SK-N-SH (cell line): Measurements from ENCODE around the gene SHCBP1. TPM values are rescaled to one million over a fixed set of nuclear protein-coding genes. Genes with fewer than 3 reads are reported as not detected.
"Not testable (repeated sequence)": the region's sequence is repeated elsewhere in the genome, so short reads cannot be mapped to it uniquely, and the experiment has no call there.

Experiments
- CTCF ChIA-PET: fragments of 300-600, 350-600 bp; formaldehyde crosslinking; extraction: SDS; loops from one replicate; lab custom pipeline; 2021; lab: Yijun Ruan, JAX
- POLR2A ChIA-PET: fragments of 350-600 bp; sonication (Branson Sonifier 250); formaldehyde crosslinking; extraction: SDS; loops from one replicate; lab custom pipeline; 2020; ENCODE audit warnings: antibody characterized with exemption, inconsistent platforms; lab: Yijun Ruan, JAX
- DNase-seq: peaks from one replicate; pipeline ENCODE4 v3.0.0; 2012
- H2AFZ ChIP-seq: fragments of 200-600 bp; sonication (generic); 2 replicates; pipeline ENCODE4 v1.8.1; 2016; ENCODE audit warnings: antibody characterized with exemption, mild to moderate bottlenecking, low read depth
- H3F3A ChIP-seq: fragments of 200-600 bp; sonication (generic); replicated peaks from 2 replicates; pipeline ENCODE3; 2016; ENCODE audit warnings: antibody characterized with exemption, mild to moderate bottlenecking; ENCODE audit not compliant: insufficient read depth
- H3K27ac ChIP-seq, 2 experiments: fragments of 200-500 bp in 1 of 2; fragments of 200-600 bp in 1 of 2; sonication (Bioruptor generic) in 1 of 2; sonication (generic), shearing (Covaris generic) in 1 of 2; 2 replicates each; pipeline versions ENCODE4 v1.5.1 to v1.6.1; 2014 to 2016; ENCODE audit warnings: low read depth in 2 of 2, inconsistent platforms in 1 of 2, low read length in 1 of 2, mild to moderate bottlenecking in 1 of 2, mixed read lengths in 1 of 2
- H3K27me3 ChIP-seq: fragments of 200-600 bp; sonication (generic), shearing (Covaris generic); 2 replicates; pipeline ENCODE4 v1.6.1; 2016; ENCODE audit warnings: mixed run types; ENCODE audit not compliant: insufficient read depth
- H3K36me3 ChIP-seq, 2 experiments: fragments of 200-500 bp in 1 of 2; fragments of 200-600 bp in 1 of 2; sonication (Bioruptor generic) in 1 of 2; sonication (generic) in 1 of 2; replicated peaks in 1 of 2; 2 replicates each; pipeline versions ENCODE3 to v1.5.1; 2014 to 2016; ENCODE audit warnings: low read length in 1 of 2, mild to moderate bottlenecking in 1 of 2; ENCODE audit not compliant: insufficient read depth in 2 of 2, control insufficient read depth in 1 of 2
- H3K4me1 ChIP-seq, 2 experiments: fragments of 200-500 bp in 1 of 2; fragments of 200-600 bp in 1 of 2; sonication (Bioruptor generic) in 1 of 2; sonication (generic), shearing (Covaris generic) in 1 of 2; 2 replicates each; pipeline versions ENCODE4 v1.5.1 to v1.6.1; 2014 to 2016; ENCODE audit warnings: low read depth in 1 of 2, low read length in 1 of 2, mixed run types in 1 of 2; ENCODE audit not compliant: insufficient read depth in 2 of 2, control insufficient read depth in 1 of 2
- H3K4me2 ChIP-seq: fragments of 200-600 bp; sonication (generic), shearing (Covaris generic); 2 replicates; pipeline ENCODE4 v1.6.1; 2017; ENCODE audit warnings: mixed run types
- H3K4me3 ChIP-seq, 2 experiments: fragments of 200-500 bp in 1 of 2; fragments of 200-600 bp in 1 of 2; sonication (Bioruptor generic) in 1 of 2; sonication (generic), shearing (Covaris generic) in 1 of 2; 2 replicates each; pipeline versions ENCODE4 v1.5.1 to v1.8.1; 2014 to 2016; ENCODE audit warnings: low read depth in 2 of 2, inconsistent platforms in 1 of 2, low read length in 1 of 2, mild to moderate bottlenecking in 1 of 2, mixed read lengths in 1 of 2, moderate library complexity in 1 of 2
- H3K79me2 ChIP-seq: fragments of 200-600 bp; sonication (generic); 2 replicates; pipeline ENCODE4 v1.8.1; 2017; ENCODE audit warnings: mild to moderate bottlenecking; ENCODE audit not compliant: insufficient read depth
- H3K9ac ChIP-seq: fragments of 200-600 bp; sonication (generic); 2 replicates; pipeline ENCODE4 v1.6.1; 2017; ENCODE audit warnings: mixed run types
- H3K9me2 ChIP-seq: fragments of 200-600 bp; sonication (generic); 2 replicates; pipeline ENCODE4 v1.6.1; 2017; ENCODE audit warnings: mixed run types
- H3K9me3 ChIP-seq: fragments of 200-600 bp; sonication (generic); 2 replicates; pipeline ENCODE4 v1.6.1; 2017; ENCODE audit warnings: mixed run types, mild to moderate bottlenecking, moderate library complexity
- H4K20me1 ChIP-seq: fragments of 200-600 bp; sonication (generic); 2 replicates; pipeline ENCODE4 v1.6.1; 2017; ENCODE audit warnings: mild to moderate bottlenecking, mixed run types; ENCODE audit not compliant: insufficient read depth
- CTCF ChIP-seq: fragments of 200-600 bp; sonication (generic); IDR thresholded peaks from 2 replicates; pipeline ENCODE4 v1.6.1; 2017; ENCODE audit warnings: antibody characterized with exemption, mild to moderate bottlenecking, moderate library complexity
- JUND ChIP-seq: IDR thresholded peaks from 2 replicates; pipeline ENCODE4 v1.4.0; 2012
- MXI1 ChIP-seq: IDR thresholded peaks from 2 replicates; pipeline ENCODE4 v1.6.1; 2012; ENCODE audit warnings: mild to moderate bottlenecking, low read depth, low read length, improper control_type of control experiment
- RAD21 ChIP-seq: IDR thresholded peaks from 2 replicates; pipeline ENCODE4 v1.6.1; 2012; ENCODE audit warnings: mild to moderate bottlenecking, low read length
- SIN3A ChIP-seq: IDR thresholded peaks from 2 replicates; pipeline ENCODE4 v1.6.1; 2012; ENCODE audit warnings: low read depth, mild to moderate bottlenecking, low read length, moderate library complexity, borderline replicate concordance
- SMC3 ChIP-seq: IDR thresholded peaks from 2 replicates; pipeline ENCODE4 v1.6.1; 2012; ENCODE audit warnings: low read depth, low read length, improper control_type of control experiment
- TCF12 ChIP-seq: IDR thresholded peaks from 2 replicates; pipeline ENCODE4 v1.4.0; 2012
- WGBS: methylation state at CpG from one replicate; pipeline ENCODE4 v1.1.6; 2017; ENCODE audit warnings: low lambda C conversion rate; 5-methylcytosine and 5-hydroxymethylcytosine counted together
- polyA plus RNA-seq, 3 experiments: library from polyadenylated mRNA; depleted of rRNA; stranded (reverse); fragments of >200 nt; gene quantifications; 2 replicates each; pipeline ENCODE4 v1.2.3, GENCODE V29; 2012
- TF ChIP-seq, protein P1 (sequence below): IDR thresholded peaks from 2 replicates; pipeline ENCODE4 v1.4.0; 2012; ENCODE audit warnings: low read depth

SHCBP1 gene
- polyA plus RNA-seq, 1 of the 3 experiments (the other 2 are of a cell fraction): 12.5 TPM

DNA sequence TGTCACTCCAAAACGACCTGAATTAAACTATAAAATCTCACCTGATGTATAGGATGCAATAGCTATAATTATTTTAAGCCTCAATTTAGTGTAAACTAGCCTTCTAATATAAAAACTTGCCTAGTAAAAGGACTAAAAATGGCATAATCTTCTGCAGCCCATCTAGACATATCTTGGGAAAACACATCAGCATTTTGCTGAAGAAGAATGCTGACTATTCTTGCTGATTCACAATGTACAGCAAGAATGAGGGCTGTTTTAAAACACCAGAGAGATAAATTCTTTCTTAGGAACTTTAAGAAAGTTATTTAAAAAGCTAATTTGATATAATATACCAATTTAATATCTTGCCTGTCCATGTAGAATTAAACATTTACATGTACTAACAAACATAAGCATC, 63.2 kb downstream of the SHCBP1 start (continued):
- no peak for TF ChIP-seq SIN3A
- TF ChIP-seq TCF12: no peak
- no peak for TF ChIP-seq JUND

DNA sequence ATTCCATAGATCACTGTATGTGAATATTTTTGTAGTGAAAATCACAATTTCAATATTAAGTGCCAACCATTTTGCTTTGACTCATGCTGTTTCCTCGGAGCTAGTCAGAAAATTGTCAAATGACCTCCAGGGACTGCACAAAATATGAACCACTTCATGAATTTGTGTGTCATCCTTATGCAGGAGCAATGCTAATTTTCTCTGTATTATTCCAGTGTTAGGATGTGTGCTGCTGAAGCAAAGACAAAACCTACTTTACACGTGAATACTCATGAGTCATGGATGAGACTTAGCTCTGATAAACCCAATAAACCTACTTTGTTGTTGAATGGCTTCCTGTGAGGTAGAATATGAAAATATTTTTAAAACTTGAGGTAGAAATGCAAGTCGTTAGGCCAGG, 65.2 kb downstream of the SHCBP1 start:
- ChIA-PET CTCF (interaction anchor here (0.9 to 9.5 kb wide), 9 partner anchors 10 to 1609 kb away, joined by 3 to 86 read pairs (median 5); partner anchors contain the start of gene ORC6), POLR2A (no interaction called here)
- no peaks in the 10 kb centered on the region for H3K9me2 ChIP-seq
- H3K9ac ChIP-seq: no peak overlapping the region
- no peaks in the 10 kb centered on the region for H3K36me3 ChIP-seq
- no peaks in the 10 kb centered on the region; the same call in 1 of the 2 replicates for H3K27me3 ChIP-seq
- no peak for TF ChIP-seq JUND
- no peaks in the 10 kb centered on the region for H3K9me3 ChIP-seq
- H4K20me1 ChIP-seq: no peaks in the 10 kb centered on the region
- no peak overlapping the region for H3K27ac ChIP-seq
- no peaks in the 10 kb centered on the region for H3F3A ChIP-seq
- no peak overlapping the region for H3K4me2 ChIP-seq
- H3K4me1 ChIP-seq: peaks cover 0 to 2% of the 10 kb centered on the region in 2 experiments; a peak in 1 of 4 replicates
- no peak overlapping the region for H2AFZ ChIP-seq
- DNase-seq: no peak
- 31% methylated on average over 3 of the region's 3 CpGs for WGBS
- no peaks in the 10 kb centered on the region for H3K79me2 ChIP-seq
- no peak overlapping the region for H3K4me3 ChIP-seq

DNA sequence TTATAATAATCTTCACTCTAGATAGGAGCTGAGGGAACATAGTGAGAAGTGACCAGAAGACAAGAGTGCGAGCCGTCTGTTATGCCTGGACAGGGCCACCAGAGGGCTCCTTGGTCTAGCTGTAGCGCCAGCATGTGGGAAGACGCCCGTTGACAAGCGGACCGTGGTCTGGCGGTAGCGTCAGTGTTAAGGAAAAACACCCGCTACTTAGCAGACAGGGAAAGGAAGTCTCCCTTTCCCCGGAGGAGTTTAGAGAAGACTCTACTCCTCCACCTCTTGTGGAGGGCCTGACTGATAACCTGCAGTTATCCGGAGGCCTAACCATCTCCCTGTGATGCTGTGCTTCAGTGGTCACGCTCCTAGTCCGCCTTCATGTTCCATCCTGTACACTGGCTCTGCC, 66.7 kb downstream of the SHCBP1 start:
- 16% methylated on average over 12 of the region's 14 CpGs for WGBS
- H3K4me2 ChIP-seq: peak overlapping the region; percentile 67; the same call in 1 of the 2 replicates
- H3K9me3 ChIP-seq, H3K27me3 ChIP-seq, H4K20me1 ChIP-seq, H3K9me2 ChIP-seq: not testable (repeated sequence)
- H2AFZ ChIP-seq: peak overlapping the region; percentile 76; the same call in 1 of the 2 replicates
- POLR2A ChIA-PET: interaction anchor here (0.6 kb wide), 1 partner anchor 1871 kb away, joined by 3 read pairs; no protein-coding TSS in a partner anchor
- peak; percentile 76; the same call in 1 of the 2 replicates for TF ChIP-seq MXI1
- TF ChIP-seq SMC3: peak; percentile 94
- TF ChIP-seq, protein P1, sequence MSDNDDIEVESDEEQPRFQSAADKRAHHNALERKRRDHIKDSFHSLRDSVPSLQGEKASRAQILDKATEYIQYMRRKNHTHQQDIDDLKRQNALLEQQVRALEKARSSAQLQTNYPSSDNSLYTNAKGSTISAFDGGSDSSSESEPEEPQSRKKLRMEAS: 0 out of 2 replicates have a peak, but pooled peaks have one; percentile 51
- peak; percentile 78 for TF ChIP-seq CTCF
- peak; percentile 82 for TF ChIP-seq RAD21
- TF ChIP-seq, all 33 proteins: peak for 5; not testable (repeated sequence) for 28
- H3K4me1 ChIP-seq, H3K27ac ChIP-seq, H3K79me2 ChIP-seq, H3K36me3 ChIP-seq, H3K9ac ChIP-seq, H3F3A ChIP-seq: not testable (repeated sequence)
- DNase-seq: peak; percentile 40
- CTCF ChIA-PET: interaction anchor here (0.8 to 9.5 kb wide), 15 partner anchors 8 to 1610 kb away, joined by 3 to 86 read pairs (median 5); partner anchors contain the start of gene ORC6
- peak overlapping the region in 1 of 2 experiments; percentile 23; a peak in 1 of 4 replicates for H3K4me3 ChIP-seq
